ENCODE data around the gene DLK1.

The DLK1 gene

DNA sequence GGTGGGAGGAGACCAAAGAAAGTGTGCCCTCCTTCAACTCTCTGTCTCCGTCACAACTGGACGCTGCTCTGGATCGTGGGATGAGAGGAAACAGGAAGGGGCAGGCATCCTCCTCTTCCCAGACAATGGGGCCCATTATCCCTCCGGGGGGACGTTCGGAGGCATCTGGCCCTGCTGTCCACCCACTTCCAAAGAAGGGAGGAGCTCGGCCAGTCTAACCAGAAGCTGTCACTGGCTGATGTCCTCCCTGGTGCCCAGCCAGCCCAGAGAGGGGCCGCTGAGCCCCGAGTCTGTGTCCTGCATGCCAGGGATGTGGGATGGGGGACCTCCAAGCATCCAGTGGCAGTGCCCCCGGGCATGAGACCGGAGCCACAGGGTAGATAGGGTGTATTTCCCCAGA lies 59.4 kb downstream of the DLK1 start:
- no peak overlapping the region for H3K9ac ChIP-seq (ENCODE audit: low read depth, low read length)
- H3K4me3 ChIP-seq (ENCODE audit: low read depth, low read length) = no peak overlapping the region
- no peaks in the 10 kb centered on the region for H3K4me1 ChIP-seq (ENCODE audit: control insufficient read depth, insufficient read depth, low read length)
- no peaks in the 10 kb centered on the region for H3K9me3 ChIP-seq (ENCODE audit: control insufficient read depth, insufficient read depth, low read length)
- no peaks in the 10 kb centered on the region for H3K27me3 ChIP-seq (ENCODE audit: control insufficient read depth, insufficient read depth, low read length)
- H3K36me3 ChIP-seq (ENCODE audit: control insufficient read depth, insufficient read depth, low read length) = no peaks in the 10 kb centered on the region
- H3K27ac ChIP-seq (ENCODE audit: low read depth, low read length) = no peak overlapping the region

DNA sequence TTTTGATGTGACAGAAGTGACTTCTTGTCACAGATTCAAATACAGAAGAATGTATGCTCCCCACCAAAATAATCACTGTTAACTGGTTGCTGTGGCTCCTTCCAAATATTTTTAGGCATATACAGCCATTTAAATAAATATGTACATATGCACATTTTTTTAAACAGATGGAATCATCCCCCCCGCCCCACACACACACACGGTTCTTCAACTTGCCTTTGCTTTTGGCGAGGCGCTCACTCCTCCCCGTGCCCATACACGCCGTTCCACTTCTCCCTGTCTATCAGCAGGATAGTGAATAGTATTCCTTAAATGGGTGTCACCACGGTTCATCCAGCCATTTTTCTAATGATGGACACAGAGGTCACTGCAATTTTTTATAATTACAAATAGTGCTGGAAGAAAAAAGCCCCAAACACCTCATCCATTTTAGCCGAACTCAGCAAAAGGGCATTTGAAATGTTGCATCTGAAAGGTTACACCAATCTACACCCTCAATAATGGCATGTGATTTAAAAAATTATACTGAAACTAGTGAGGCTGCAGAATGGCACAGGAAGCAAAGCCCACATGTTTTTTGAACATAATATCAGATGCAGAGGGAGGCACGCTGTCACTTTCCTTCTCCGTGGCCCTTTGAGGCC lies 60.0 kb downstream of the DLK1 start:
- Histone ChIP-seq H3K4me1 (ENCODE audit: control insufficient read depth, insufficient read depth, low read length) (no peaks in the 10 kb centered on the region), H3K4me3 (ENCODE audit: low read depth, low read length) (no peak overlapping the region), H3K9ac (ENCODE audit: low read depth, low read length) (no peak overlapping the region), H3K36me3 (ENCODE audit: control insufficient read depth, insufficient read depth, low read length) (no peaks in the 10 kb centered on the region), H3K27ac (ENCODE audit: low read depth, low read length) (no peak overlapping the region), H3K27me3 (ENCODE audit: control insufficient read depth, insufficient read depth, low read length) (no peaks in the 10 kb centered on the region), H3K9me3 (ENCODE audit: control insufficient read depth, insufficient read depth, low read length) (no peaks in the 10 kb centered on the region)

DNA sequence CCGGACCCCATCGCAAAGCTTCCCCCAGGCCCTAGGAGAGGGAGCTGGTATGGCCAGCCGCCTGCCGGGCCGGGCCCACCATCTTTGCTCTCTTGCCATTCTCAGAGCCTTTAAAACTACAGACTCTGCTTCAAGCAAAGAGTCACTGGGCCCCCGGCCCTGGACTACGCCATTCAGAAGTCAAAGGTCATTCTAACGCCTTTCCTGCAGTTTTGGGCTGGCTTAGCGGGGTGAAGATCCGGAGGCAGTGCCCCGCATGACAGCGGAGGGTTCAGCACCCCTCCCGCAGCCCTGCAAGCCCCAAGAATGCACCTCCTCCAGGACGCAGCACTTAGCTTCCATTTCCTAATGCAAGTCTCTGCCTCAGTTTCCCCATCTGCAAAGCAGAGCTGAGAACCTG lies 61.0 kb downstream of the DLK1 start:
- H3K9ac ChIP-seq (ENCODE audit: low read depth, low read length) = no peak overlapping the region
- H3K4me3 ChIP-seq (ENCODE audit: low read depth, low read length) = no peak overlapping the region
- H3K4me1 ChIP-seq (ENCODE audit: control insufficient read depth, insufficient read depth, low read length) = no peaks in the 10 kb centered on the region
- H3K36me3 ChIP-seq (ENCODE audit: control insufficient read depth, insufficient read depth, low read length) = no peaks in the 10 kb centered on the region
- H3K27me3 ChIP-seq (ENCODE audit: control insufficient read depth, insufficient read depth, low read length) = no peaks in the 10 kb centered on the region
- H3K9me3 ChIP-seq (ENCODE audit: control insufficient read depth, insufficient read depth, low read length) = no peaks in the 10 kb centered on the region
- no peak overlapping the region for H3K27ac ChIP-seq (ENCODE audit: low read depth, low read length)
